Omental fat pad (tissue), 4 donors: ENCODE data around the gene WDR77. TPM values are rescaled to one million over a fixed set of nuclear protein-coding genes. Genes with fewer than 3 reads are reported as not detected.

Experiments
- ATAC-seq: fragments of 150-250 bp; one replicate; pipeline ENCODE4 v1.9.1; 2016; ENCODE audit warnings: mild to moderate bottlenecking, moderate library complexity; ENCODE audit not compliant: low FRiP score
- DNase-seq: peaks from one replicate; pipeline ENCODE4 v3.0.0-alpha.2; 2019; ENCODE audit warnings: low spot score
- CTCF ChIP-seq, 3 donors: fragments of 450-650 bp; IDR thresholded peaks; one replicate each; pipeline ENCODE4 v1.5.1; 2016 to 2017; ENCODE audit warnings: antibody characterized with exemption in 3 of 3, mild to moderate bottlenecking in 3 of 3, moderate library complexity in 2 of 3
- total RNA-seq, 4 donors: library from RNA; depleted of rRNA; stranded (reverse); fragments of >200 nt; gene quantifications; one replicate each; pipeline ENCODE4 v1.1.0, GENCODE V29; 2016

Gene WDR77
- total RNA-seq, 4 donors from 2014 or later: 25.9 to 44.9 (median 33.9) TPM

- no peak for ATAC-seq
- DNase-seq: no peak
- no peak for TF ChIP-seq CTCF (IDR thresholded peaks at IDR 0.05)
Observed at GRCh38 chr1:111442457-111442856, 6.6 kb downstream of the WDR77 start.

- ATAC-seq (no peak), DNase-seq (no peak)
- no peak for TF ChIP-seq CTCF (IDR thresholded peaks at IDR 0.05)
Observed at GRCh38 chr1:111441573-111442192, 7.4 kb downstream of the WDR77 start.

GRCh38 chr1:111439461-111440351 lies 9.3 kb downstream of the WDR77 start:
- no peak for ATAC-seq
- no peak for DNase-seq
- no peak for TF ChIP-seq CTCF (IDR thresholded peaks at IDR 0.05)

GRCh38 chr1:111436726-111437125 lies 12.3 kb downstream of the WDR77 start:
- ATAC-seq: no peak
- no peak for DNase-seq
- TF ChIP-seq CTCF (IDR thresholded peaks at IDR 0.05): no peak

GRCh38 chr1:111424281-111424680 lies 24.8 kb downstream of the WDR77 start:
- DNase-seq (no peak), ATAC-seq (no peak)

GRCh38 chr1:111422546-111423391 lies 26.3 kb downstream of the WDR77 start:
- no peak for ATAC-seq
- no peak for DNase-seq
- TF ChIP-seq CTCF (IDR thresholded peaks at IDR 0.05): no peak

More at GRCh38 chr1:111424281-111424680, 24.8 kb downstream of the WDR77 start:
- TF ChIP-seq CTCF (IDR thresholded peaks at IDR 0.05): no peak
